Stomach (tissue), 9 donors: ENCODE results near the gene BTD. TPM values are rescaled to one million over a fixed set of nuclear protein-coding genes. Genes with fewer than 3 reads are reported as not detected.

Source experiments
- DNase-seq, 2 donors: peaks; one replicate each; pipeline versions ENCODE4 v3.0.0 to v3.0.0-alpha.2; 2013 to 2019
- H3K27ac ChIP-seq, 5 donors: fragments of 200-600 bp in 4 of 5; sonication (generic) in 4 of 5; one replicate each; pipeline ENCODE4 v1.5.1; 2013 to 2019; ENCODE audit warnings: mild to moderate bottlenecking in 1 of 5, moderate library complexity in 1 of 5
- H3K27me3 ChIP-seq, 3 donors: fragments of 200-600 bp; sonication (generic); one replicate each; pipeline ENCODE4 v1.5.1; 2017 to 2019; ENCODE audit warnings: mixed run types in 1 of 3
- H3K36me3 ChIP-seq, 4 donors: fragments of 200-600 bp; sonication (generic); 1 replicate in 3 of 4; 2 replicates in 1 of 4; pipeline ENCODE4 v1.5.1; 2016 to 2019
- H3K4me1 ChIP-seq, 4 donors: fragments of 200-600 bp; sonication (generic); one replicate each; pipeline ENCODE4 v1.5.1; 2016 to 2019
- H3K4me3 ChIP-seq, 4 donors: fragments of 200-600 bp; sonication (generic) in 3 of 4; one replicate each; pipeline ENCODE4 v1.5.1; 2016 to 2019; ENCODE audit warnings: mild to moderate bottlenecking in 1 of 4
- H3K9me3 ChIP-seq, 4 donors: fragments of 200-600 bp; sonication (generic); one replicate each; pipeline ENCODE4 v1.5.1; 2016 to 2019
- EP300 ChIP-seq: sonication (generic); formaldehyde crosslinking; IDR thresholded peaks from one replicate; pipeline ENCODE4 v1.6.1; 2017; ENCODE audit warnings: antibody characterized with exemption
- POLR2A ChIP-seq, 4 donors: fragments of 450-650 bp; IDR thresholded peaks; one replicate each; pipeline ENCODE4 v1.6.1; 2016; ENCODE audit warnings: antibody characterized with exemption in 4 of 4, control low read depth in 2 of 4, mild to moderate bottlenecking in 1 of 4, moderate library complexity in 1 of 4
- POLR2AphosphoS5 ChIP-seq, 3 donors: sonication (generic); formaldehyde crosslinking; IDR thresholded peaks; one replicate each; pipeline ENCODE4 v1.6.1; 2016; ENCODE audit warnings: antibody characterized with exemption in 3 of 3
- WGBS, 5 donors: extraction: QIAGEN DNeasy Blood & Tissue Kit in 3 of 5; methylation state at CpG; one replicate each; pipeline versions ENCODE4 v1.1.5 to v1.1.7; 2013 to 2018; 5-methylcytosine and 5-hydroxymethylcytosine counted together
- intact Hi-C: fragments of 100-400 bp; cut with DNase I; formaldehyde crosslinking; loops from one replicate; pipeline ENCODE4 v1.15.1; 2023; ENCODE audit warnings: low total_unique reads
- polyA plus RNA-seq, 3 donors: library from polyadenylated mRNA; stranded (reverse); fragments of 200-250 nt; gene quantifications; one replicate each; pipeline ENCODE4 v1.2.3, GENCODE V29; 2013
- total RNA-seq, 5 donors: library from RNA; depleted of rRNA; stranded (reverse); fragments of >200 nt; gene quantifications; one replicate each; pipeline versions ENCODE4 v1.1.0 to v1.2.3, GENCODE V29; 2014 to 2016
- TF ChIP-seq, protein P1 (sequence below), 7 experiments: fragments of 450-650 bp in 4 of 7; fragments of 200-600 bp in 3 of 7; sonication (generic) in 3 of 7; IDR thresholded peaks; one replicate each; pipeline ENCODE4 v1.5.1; 2016 to 2019; ENCODE audit warnings: antibody characterized with exemption in 7 of 7, control low read depth in 2 of 7, mild to moderate bottlenecking in 1 of 7
- donor health status: healthy with polysubstance abuse.
- donor health status: Bipolar disorder and iron deficiency.
- donor health status: healthy.

BTD gene
- total and polyA plus RNA-seq, 8 donors = 2.9 to 102 (median 12.0) TPM

- Histone ChIP-seq H3K4me3 (no peak overlapping the region), H3K9me3 (no peaks in the 10 kb centered on the region), H3K36me3 (peaks cover 6 to 84% (median 72%) of the 10 kb centered on the region in 4 donors), H3K4me1 (peaks cover 0 to 9% (median 0%) of the 10 kb centered on the region in 4 donors), H3K27ac (no peak overlapping the region), H3K27me3 (no peaks in the 10 kb centered on the region)
- DNase-seq = no peak
- TF ChIP-seq POLR2A (IDR thresholded peaks at IDR 0.05) (no peak), POLR2AphosphoS5 (IDR thresholded peaks at IDR 0.05) (no peak)
- TF ChIP-seq, protein P1, sequence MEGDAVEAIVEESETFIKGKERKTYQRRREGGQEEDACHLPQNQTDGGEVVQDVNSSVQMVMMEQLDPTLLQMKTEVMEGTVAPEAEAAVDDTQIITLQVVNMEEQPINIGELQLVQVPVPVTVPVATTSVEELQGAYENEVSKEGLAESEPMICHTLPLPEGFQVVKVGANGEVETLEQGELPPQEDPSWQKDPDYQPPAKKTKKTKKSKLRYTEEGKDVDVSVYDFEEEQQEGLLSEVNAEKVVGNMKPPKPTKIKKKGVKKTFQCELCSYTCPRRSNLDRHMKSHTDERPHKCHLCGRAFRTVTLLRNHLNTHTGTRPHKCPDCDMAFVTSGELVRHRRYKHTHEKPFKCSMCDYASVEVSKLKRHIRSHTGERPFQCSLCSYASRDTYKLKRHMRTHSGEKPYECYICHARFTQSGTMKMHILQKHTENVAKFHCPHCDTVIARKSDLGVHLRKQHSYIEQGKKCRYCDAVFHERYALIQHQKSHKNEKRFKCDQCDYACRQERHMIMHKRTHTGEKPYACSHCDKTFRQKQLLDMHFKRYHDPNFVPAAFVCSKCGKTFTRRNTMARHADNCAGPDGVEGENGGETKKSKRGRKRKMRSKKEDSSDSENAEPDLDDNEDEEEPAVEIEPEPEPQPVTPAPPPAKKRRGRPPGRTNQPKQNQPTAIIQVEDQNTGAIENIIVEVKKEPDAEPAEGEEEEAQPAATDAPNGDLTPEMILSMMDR (IDR thresholded peaks at IDR 0.05) = no peak
- intact Hi-C loops = no loop called here
- WGBS, 5 donors = 22 to 68% (median 33%) methylated on average over 2 of the region's 2 CpGs
Measured at GRCh38 chr3:15579051-15579450, 22.5 kb upstream of the BTD start.

DNA sequence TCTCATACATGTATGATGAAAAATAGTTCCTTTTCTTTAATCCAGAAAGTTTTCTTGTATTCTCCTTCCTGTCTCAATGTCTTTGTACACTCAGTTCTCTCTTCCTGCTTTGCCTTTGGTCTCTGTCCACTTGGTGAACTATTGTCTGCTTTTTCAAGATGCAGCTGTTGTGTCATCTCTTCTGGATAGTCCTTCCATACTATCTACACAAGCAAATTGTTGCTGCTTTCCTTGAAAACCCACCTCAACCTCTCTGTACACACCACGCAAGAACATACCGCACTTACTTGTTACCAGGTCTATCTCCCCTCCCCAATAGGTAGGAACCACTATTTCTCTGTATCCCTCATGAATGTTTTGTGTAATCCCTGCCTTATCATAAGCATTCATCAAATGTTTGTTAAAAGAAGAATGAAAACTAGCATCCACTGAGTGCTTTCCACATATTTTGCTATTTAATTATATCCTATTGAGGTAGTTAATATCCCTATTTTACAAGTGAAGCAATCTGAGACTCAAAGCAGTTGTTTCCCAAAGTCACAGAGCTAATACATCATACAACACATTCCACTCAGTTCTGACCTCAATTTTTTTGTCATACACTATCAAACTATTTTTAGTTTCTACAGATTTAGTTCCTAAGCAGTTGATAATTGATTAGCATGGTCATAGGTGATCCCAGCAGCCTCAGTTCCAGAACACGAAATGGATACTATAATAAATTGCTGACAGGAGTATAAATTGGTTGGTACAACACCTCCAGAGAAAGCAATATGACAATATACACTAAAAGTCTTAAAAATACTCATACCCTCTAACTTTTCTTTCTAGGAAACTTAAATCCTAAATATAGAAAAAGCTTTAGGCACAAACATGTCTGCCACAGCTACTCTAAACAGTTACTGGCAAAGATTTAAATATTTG lies 19.8 kb upstream of the BTD start:
- DNase-seq = no peak
- Histone ChIP-seq H3K4me1 (peaks cover 0 to 15% (median 0%) of the 10 kb centered on the region in 4 donors), H3K36me3 (peaks cover 9 to 92% (median 89%) of the 10 kb centered on the region in 4 donors), H3K9me3 (no peaks in the 10 kb centered on the region), H3K4me3 (no peak overlapping the region), H3K27ac (no peak overlapping the region), H3K27me3 (no peaks in the 10 kb centered on the region)
- intact Hi-C loops = no loop called here
- TF ChIP-seq POLR2A (IDR thresholded peaks at IDR 0.05) (no peak), POLR2AphosphoS5 (IDR thresholded peaks at IDR 0.05) (no peak), EP300 (no peak)
- TF ChIP-seq, protein P1 (IDR thresholded peaks at IDR 0.05) = no peak
- WGBS, 5 donors = 96 to 98% (median 97%) methylated on average over 3 of the region's 3 CpGs

- H3K4me3 ChIP-seq = no peak overlapping the region
- DNase-seq = peak; percentile 9 to 41
- TF ChIP-seq POLR2AphosphoS5 (IDR thresholded peaks at IDR 0.05) = no peak
- TF ChIP-seq EP300 = no peak
- no peak for TF ChIP-seq POLR2A (IDR thresholded peaks at IDR 0.05)
- TF ChIP-seq, protein P1 (IDR thresholded peaks at IDR 0.05) = no peak
- H3K9me3 ChIP-seq = no peaks in the 10 kb centered on the region
- intact Hi-C loops = no loop called here
- H3K27me3 ChIP-seq = no peaks in the 10 kb centered on the region
- H3K4me1 ChIP-seq = peaks cover 0 to 6% (median 0%) of the 10 kb centered on the region in 4 donors
- no peak overlapping the region for H3K27ac ChIP-seq
- 30 to 51% (median 42%) methylated on average over 6 of the region's 6 CpGs for WGBS, 5 donors
- peaks cover 31 to 92% (median 87%) of the 10 kb centered on the region in 4 donors for H3K36me3 ChIP-seq
Measured at GRCh38 chr3:15585111-15585845, 16.3 kb upstream of the BTD start.

- WGBS, 5 donors = 65 to 84% (median 76%) methylated on average over 3 of the region's 3 CpGs
- Histone ChIP-seq H3K9me3 (no peaks in the 10 kb centered on the region), H3K4me3 (no peak overlapping the region), H3K27ac (no peak overlapping the region), H3K27me3 (no peaks in the 10 kb centered on the region), H3K36me3 (peaks cover 25 to 77% (median 70%) of the 10 kb centered on the region in 4 donors), H3K4me1 (no peaks in the 10 kb centered on the region)
- TF ChIP-seq, protein P1 (IDR thresholded peaks at IDR 0.05) = no peak
- TF ChIP-seq EP300 (no peak), POLR2AphosphoS5 (IDR thresholded peaks at IDR 0.05) (no peak), POLR2A (IDR thresholded peaks at IDR 0.05) (no peak)
- intact Hi-C loops = no loop called here
- DNase-seq = no peak
Measured at GRCh38 chr3:15591242-15591641, 10.3 kb upstream of the BTD start.
